Liver (tissue), 3 donors: ENCODE data around the gene NRG2.

Experiments used
- ATF3 ChIP-seq: IDR thresholded peaks from 2 replicates; pipeline ENCODE4 v1.6.1; 2016; ENCODE audit warnings: antibody characterized with exemption
- CTCF ChIP-seq: fragments of 150-350 bp; IDR thresholded peaks from 2 replicates; pipeline ENCODE4 v1.5.1; 2017; ENCODE audit warnings: improper control_type of control experiment, low read depth, low read length; ENCODE audit not compliant: missing input control
- FOXA1 ChIP-seq: IDR thresholded peaks from 2 replicates; pipeline ENCODE4 v1.6.1; 2016; ENCODE audit warnings: antibody characterized with exemption
- GABPA ChIP-seq, 2 donors: IDR thresholded peaks in 1 of 2; conservative IDR thresholded peaks in 1 of 2; 2 replicates each; pipeline ENCODE4 v1.6.1; 2016; ENCODE audit warnings: antibody characterized with exemption in 2 of 2, mild to moderate bottlenecking in 1 of 2, moderate library complexity in 1 of 2
- HNF4G ChIP-seq: IDR thresholded peaks from 2 replicates; pipeline ENCODE4 v1.6.1; 2016; ENCODE audit warnings: antibody characterized with exemption
- MAX ChIP-seq: IDR thresholded peaks from 2 replicates; pipeline ENCODE4 v1.6.1; 2016; ENCODE audit warnings: antibody characterized with exemption
- REST ChIP-seq: IDR thresholded peaks from 2 replicates; pipeline ENCODE4 v1.6.1; 2016; ENCODE audit warnings: antibody characterized with exemption, mild to moderate bottlenecking
- RXRA ChIP-seq, 2 donors: IDR thresholded peaks; 2 replicates each; pipeline ENCODE4 v1.6.1; 2017 to 2018; ENCODE audit warnings: antibody characterized with exemption in 2 of 2, mild to moderate bottlenecking in 1 of 2
- SP1 ChIP-seq: IDR thresholded peaks from 2 replicates; pipeline ENCODE4 v1.6.1; 2018; ENCODE audit warnings: antibody characterized with exemption, mild to moderate bottlenecking
- TAF1 ChIP-seq: conservative IDR thresholded peaks from 2 replicates; pipeline ENCODE4 v1.6.1; 2016; ENCODE audit warnings: antibody characterized with exemption, mild to moderate bottlenecking
- YY1 ChIP-seq: IDR thresholded peaks from 2 replicates; pipeline ENCODE4 v1.6.1; 2016; ENCODE audit warnings: antibody characterized with exemption, mild to moderate bottlenecking
- ZBTB33 ChIP-seq: IDR thresholded peaks from 2 replicates; pipeline ENCODE4 v1.6.1; 2016; ENCODE audit warnings: antibody characterized with exemption
- donor health status: healthy.
- donor health status: healthy.

GRCh38 chr5:140007311-140007710 is 35.8 kb downstream of the NRG2 start:
- no peak for TF ChIP-seq CTCF
- TF ChIP-seq REST = no peak
- TF ChIP-seq SP1 = no peak
- no peak for TF ChIP-seq FOXA1
- TF ChIP-seq GABPA (IDR thresholded peaks at IDR 0.05 in 1 of 2, conservative IDR thresholded peaks at IDR 0.05 in 1 of 2) = no peak
- TF ChIP-seq ZBTB33 = no peak
- TF ChIP-seq TAF1 = no peak
- TF ChIP-seq MAX = no peak
- no peak for TF ChIP-seq YY1
- TF ChIP-seq HNF4G = no peak
- no peak for TF ChIP-seq RXRA (IDR thresholded peaks at IDR 0.05)
- TF ChIP-seq ATF3 = no peak
